GM19023 (cell line): Measurements from ENCODE around the gene DMBT1.

Experiments
- ATAC-seq: cut with Tn5 transposase; IDR thresholded peaks from one replicate; pipeline ENCODE4 v1.9.1; 2021; ENCODE audit warnings: mild to moderate bottlenecking, moderate library complexity; ENCODE audit not compliant: unreplicated experiment

The DMBT1 gene

DNA sequence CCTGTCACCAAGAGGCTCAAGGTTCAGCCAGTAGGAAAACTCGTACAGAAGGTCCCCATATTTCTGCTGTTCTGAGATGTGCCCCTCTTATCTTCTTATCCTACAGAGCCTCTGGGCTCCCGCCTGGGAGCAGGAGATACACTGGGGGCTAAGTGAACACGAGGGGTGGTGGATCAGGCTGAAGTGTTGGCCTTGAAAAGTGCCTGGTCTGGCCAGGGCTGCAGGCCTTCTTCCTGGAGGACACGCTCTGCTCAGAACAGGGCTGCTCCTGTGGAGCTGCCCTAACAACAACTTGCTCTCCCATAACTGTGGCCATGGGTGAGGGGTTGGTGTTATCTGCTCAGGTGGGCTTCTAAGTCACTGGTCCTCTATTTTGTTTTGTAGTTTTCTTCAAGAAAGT lies 105.4 kb downstream of the DMBT1 start:
- no peak for ATAC-seq

DNA sequence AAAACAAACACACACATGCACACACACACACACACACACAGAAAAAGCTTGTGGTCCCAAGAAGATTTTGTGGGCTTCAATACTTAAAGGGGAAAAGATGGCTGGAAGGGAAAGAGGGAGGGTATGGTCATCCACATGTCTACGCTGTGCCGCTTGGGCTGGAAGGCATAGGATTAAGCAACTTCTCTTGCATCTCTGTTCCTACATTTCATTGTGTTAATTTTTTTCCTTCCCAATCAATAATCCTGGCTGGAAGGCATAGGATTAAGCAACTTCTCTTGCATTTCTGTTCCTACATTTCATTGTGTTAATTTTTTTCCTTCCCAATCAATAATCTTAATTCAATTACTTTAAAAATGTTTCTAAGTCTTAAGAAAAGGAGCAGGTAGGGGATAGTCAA lies 108.5 kb downstream of the DMBT1 start:
- no peak for ATAC-seq

- no peak for ATAC-seq
Observed at GRCh38 chr10:122669842-122670241, 109.3 kb downstream of the DMBT1 start.

GRCh38 chr10:122671355-122671754 lies 110.8 kb downstream of the DMBT1 start:
- ATAC-seq: no peak

DNA sequence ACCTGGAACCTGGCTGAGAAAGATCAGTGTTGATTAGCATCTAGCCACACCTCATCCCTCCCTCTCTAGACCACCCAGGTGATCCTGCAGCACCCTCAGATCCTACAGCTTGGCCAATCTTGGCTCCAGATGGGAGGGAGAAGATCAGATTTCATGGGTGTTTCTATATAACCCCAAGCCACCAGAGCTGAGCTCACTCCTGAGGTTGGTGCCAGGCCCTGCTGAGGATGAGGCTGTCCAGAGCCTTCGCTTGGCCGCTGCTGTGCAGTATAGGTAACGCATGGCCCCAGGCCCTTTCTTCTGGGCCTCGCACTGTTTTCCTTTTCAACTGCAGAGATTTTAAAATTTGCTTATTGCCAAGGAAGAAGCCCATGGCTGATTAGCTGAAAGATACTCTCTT lies 112.1 kb downstream of the DMBT1 start:
- no peak for ATAC-seq

GRCh38 chr10:122673269-122673668 lies 112.7 kb downstream of the DMBT1 start:
- no peak for ATAC-seq

GRCh38 chr10:122673731-122674130 lies 113.2 kb downstream of the DMBT1 start:
- ATAC-seq: no peak

- no peak for ATAC-seq
Observed at GRCh38 chr10:122674781-122675180, 114.2 kb downstream of the DMBT1 start.

GRCh38 chr10:122675278-122675677 lies 114.7 kb downstream of the DMBT1 start:
- ATAC-seq: no peak

DNA sequence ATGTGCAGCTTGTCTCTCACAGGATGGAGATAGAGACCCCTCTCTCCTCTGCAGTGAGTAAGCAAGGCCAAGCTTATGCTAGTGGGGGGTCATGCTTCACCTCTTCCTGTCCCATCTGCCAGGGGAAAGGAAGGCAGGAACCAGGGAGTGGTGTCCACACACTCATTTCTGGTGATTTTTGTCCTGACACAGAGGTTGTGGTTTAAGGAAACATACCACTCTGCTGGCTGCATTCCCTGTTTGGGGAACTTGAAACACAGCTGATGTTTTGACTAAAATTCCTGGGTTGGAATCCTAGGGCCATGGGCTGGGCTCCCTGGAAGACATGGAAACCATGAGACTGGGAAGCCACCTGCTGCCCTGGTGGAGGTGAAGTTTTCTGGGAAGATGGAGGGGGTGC lies 117.7 kb downstream of the DMBT1 start:
- no peak for ATAC-seq

- no peak for ATAC-seq
Observed at GRCh38 chr10:122682522-122682921, 122.0 kb downstream of the DMBT1 start.

GRCh38 chr10:122688293-122688989 lies 127.9 kb downstream of the DMBT1 start:
- ATAC-seq: no peak

GRCh38 chr10:122689146-122689820 lies 128.7 kb downstream of the DMBT1 start:
- ATAC-seq: no peak

DNA sequence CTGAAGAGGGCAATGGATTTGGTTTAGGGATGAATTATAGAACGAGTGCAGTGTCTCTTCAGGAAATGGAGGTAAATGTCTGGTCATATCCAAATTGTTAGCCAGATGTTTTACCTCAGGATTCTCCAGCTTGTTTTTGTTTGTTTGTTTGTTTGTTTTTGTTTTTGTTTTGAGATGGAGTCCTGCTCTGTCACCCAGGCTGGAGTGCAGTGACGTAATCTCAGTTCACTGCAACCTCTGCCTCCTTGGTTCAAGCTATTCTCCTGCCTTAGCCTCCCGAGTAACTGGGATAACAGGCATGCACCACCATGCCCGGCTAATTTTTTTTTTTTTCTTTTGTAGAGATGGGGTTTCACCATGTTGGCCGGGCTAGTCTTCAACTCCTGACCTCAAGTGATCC lies 132.2 kb downstream of the DMBT1 start:
- no peak for ATAC-seq
